T-helper 2 cell treated with Interferon-gamma antibody and Interleukin-4, amounts not matched to agents 5 μg/mL and 100 μg/mL, for 36 hours (primary cell): ENCODE data around the gene MYO19.
A peak's percentile ranks its signal among the peaks of the same experiment; 100 is the strongest.

Source experiments
- DNase-seq: peaks from one replicate; pipeline ENCODE4 v3.0.0; 2021; ENCODE audit warnings: low spot score
- H3K27ac Mint-ChIP-seq: one replicate; pipeline ENCODE4 v1.8.0; 2021; ENCODE audit warnings: mild to moderate bottlenecking, mixed read lengths
- H3K27me3 Mint-ChIP-seq: one replicate; pipeline ENCODE4 v1.8.0; 2021; ENCODE audit warnings: low read depth, mixed read lengths
- H3K36me3 Mint-ChIP-seq: one replicate; pipeline ENCODE4 v1.8.0; 2021; ENCODE audit warnings: low read depth, mixed read lengths
- H3K4me1 Mint-ChIP-seq: one replicate; pipeline ENCODE4 v1.8.0; 2021; ENCODE audit warnings: low read depth, mixed read lengths
- H3K4me3 Mint-ChIP-seq: one replicate; pipeline ENCODE4 v1.8.0; 2022; ENCODE audit warnings: mild to moderate bottlenecking, moderate library complexity, mixed read lengths
- H3K9me3 Mint-ChIP-seq: one replicate; pipeline ENCODE4 v1.8.0; 2021; ENCODE audit warnings: mixed read lengths

Gene MYO19, protein sequence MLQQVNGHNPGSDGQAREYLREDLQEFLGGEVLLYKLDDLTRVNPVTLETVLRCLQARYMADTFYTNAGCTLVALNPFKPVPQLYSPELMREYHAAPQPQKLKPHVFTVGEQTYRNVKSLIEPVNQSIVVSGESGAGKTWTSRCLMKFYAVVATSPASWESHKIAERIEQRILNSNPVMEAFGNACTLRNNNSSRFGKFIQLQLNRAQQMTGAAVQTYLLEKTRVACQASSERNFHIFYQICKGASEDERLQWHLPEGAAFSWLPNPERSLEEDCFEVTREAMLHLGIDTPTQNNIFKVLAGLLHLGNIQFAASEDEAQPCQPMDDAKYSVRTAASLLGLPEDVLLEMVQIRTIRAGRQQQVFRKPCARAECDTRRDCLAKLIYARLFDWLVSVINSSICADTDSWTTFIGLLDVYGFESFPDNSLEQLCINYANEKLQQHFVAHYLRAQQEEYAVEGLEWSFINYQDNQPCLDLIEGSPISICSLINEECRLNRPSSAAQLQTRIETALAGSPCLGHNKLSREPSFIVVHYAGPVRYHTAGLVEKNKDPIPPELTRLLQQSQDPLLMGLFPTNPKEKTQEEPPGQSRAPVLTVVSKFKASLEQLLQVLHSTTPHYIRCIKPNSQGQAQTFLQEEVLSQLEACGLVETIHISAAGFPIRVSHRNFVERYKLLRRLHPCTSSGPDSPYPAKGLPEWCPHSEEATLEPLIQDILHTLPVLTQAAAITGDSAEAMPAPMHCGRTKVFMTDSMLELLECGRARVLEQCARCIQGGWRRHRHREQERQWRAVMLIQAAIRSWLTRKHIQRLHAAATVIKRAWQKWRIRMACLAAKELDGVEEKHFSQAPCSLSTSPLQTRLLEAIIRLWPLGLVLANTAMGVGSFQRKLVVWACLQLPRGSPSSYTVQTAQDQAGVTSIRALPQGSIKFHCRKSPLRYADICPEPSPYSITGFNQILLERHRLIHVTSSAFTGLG

GRCh38 chr17:36534840-36535668, at the start of gene MYO19, which contains the start of gene PIGW:
TSS of gene MYO19 (minus strand) at chr17:36534868. CDS start at chr17:36532538, 2,330 bp downstream.
TSS of gene PIGW (plus strand) at chr17:36534987. CDS start at chr17:36537102, 2,115 bp downstream.
- H3K27ac Mint-ChIP-seq, result peak within 1 kb of the TSS; percentile 99
- peak; percentile 89 for DNase-seq
- H3K27me3 Mint-ChIP-seq, result no peaks in the 10 kb centered on the region
- peak within 1 kb of the TSS; percentile 94 for H3K4me3 Mint-ChIP-seq
- H3K9me3 Mint-ChIP-seq, result no peaks in the 10 kb centered on the region
- H3K36me3 Mint-ChIP-seq, result peaks cover 46% of the 10 kb centered on the region
- peaks cover 26% of the 10 kb centered on the region for H3K4me1 Mint-ChIP-seq

DNA sequence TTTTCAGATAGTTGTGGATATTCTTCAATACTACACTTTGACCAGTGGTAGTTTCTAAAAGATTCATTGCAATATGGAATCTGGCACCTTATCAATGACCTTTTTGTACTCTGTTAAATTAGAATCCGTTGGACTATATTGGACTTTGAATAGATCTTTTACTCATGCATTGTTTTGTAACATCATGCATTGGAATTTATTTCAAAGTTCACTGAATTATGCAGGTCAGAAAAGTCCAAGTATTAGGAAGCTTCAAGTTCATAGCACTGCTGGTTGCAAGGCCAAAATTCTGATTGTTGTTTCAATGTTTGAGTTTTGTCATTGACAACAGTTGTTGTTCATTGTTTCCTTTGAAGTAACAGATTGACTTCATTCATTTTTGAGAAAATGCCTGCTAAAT, 49.1 kb upstream of the MYO19 start:
- H3K4me1 Mint-ChIP-seq, result peaks cover 2% of the 10 kb centered on the region
- H3K4me3 Mint-ChIP-seq, result no peak overlapping the region
- peaks cover 58% of the 10 kb centered on the region for H3K36me3 Mint-ChIP-seq
- no peaks in the 10 kb centered on the region for H3K9me3 Mint-ChIP-seq
- H3K27ac Mint-ChIP-seq, result no peak overlapping the region
- H3K27me3 Mint-ChIP-seq, result no peaks in the 10 kb centered on the region
- DNase-seq, result no peak

DNA sequence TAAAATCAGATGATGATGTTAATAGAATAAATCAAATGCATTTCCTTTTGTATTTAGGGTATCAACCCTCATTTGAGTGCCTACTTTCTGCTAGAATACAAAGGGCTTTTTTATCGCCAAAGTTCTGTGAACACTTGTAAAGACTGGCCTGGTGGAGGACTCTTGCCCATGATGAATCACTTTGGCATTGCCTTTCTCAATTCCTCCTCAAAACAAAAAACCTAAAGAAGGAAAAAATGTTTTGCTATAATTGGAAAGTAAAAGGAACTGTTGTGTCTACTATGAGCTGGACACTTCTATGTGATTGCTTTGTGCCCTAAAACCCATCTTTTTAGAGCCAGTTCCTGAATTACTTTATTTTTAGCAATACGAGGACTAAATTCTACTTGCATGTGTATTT, 44.0 kb upstream of the MYO19 start:
- Mint-ChIP-seq H3K27ac (no peak overlapping the region), H3K27me3 (no peaks in the 10 kb centered on the region), H3K9me3 (no peaks in the 10 kb centered on the region), H3K36me3 (peaks cover 53% of the 10 kb centered on the region), H3K4me3 (no peak overlapping the region), H3K4me1 (peaks cover 7% of the 10 kb centered on the region)
- DNase-seq, result no peak

DNA sequence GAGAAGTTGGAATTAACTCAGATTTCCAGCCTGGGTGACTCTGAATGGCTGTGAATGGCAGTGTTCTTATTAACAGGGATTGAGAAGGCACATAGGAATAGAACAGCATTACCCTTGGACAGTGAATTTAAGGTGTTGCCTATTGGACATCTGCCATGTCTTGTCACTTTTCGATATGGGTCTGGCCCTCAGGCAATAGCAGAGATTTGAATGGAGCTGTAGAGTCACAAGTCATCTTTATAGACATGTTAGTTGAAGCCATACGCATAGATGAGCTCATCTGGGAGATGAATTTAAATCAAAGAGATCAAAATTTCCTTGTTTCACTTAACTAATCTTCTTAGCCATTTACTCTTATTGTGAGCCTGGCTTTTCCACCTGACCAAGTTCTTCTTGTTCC, 42.1 kb upstream of the MYO19 start:
- no peak for DNase-seq
- H3K27ac Mint-ChIP-seq, result no peak overlapping the region
- no peaks in the 10 kb centered on the region for H3K27me3 Mint-ChIP-seq
- H3K9me3 Mint-ChIP-seq, result no peaks in the 10 kb centered on the region
- H3K4me3 Mint-ChIP-seq, result no peak overlapping the region
- H3K36me3 Mint-ChIP-seq, result peaks cover 55% of the 10 kb centered on the region
- peaks cover 9% of the 10 kb centered on the region for H3K4me1 Mint-ChIP-seq

- H3K4me1 Mint-ChIP-seq, result peaks cover 8% of the 10 kb centered on the region
- peaks cover 45% of the 10 kb centered on the region for H3K36me3 Mint-ChIP-seq
- no peak overlapping the region for H3K4me3 Mint-ChIP-seq
- H3K9me3 Mint-ChIP-seq, result no peaks in the 10 kb centered on the region
- no peak for DNase-seq
- H3K27me3 Mint-ChIP-seq, result no peaks in the 10 kb centered on the region
- no peak overlapping the region for H3K27ac Mint-ChIP-seq
These were observed 40.4 kb upstream of the MYO19 start for GRCh38 chr17:36575028-36575427.

DNA sequence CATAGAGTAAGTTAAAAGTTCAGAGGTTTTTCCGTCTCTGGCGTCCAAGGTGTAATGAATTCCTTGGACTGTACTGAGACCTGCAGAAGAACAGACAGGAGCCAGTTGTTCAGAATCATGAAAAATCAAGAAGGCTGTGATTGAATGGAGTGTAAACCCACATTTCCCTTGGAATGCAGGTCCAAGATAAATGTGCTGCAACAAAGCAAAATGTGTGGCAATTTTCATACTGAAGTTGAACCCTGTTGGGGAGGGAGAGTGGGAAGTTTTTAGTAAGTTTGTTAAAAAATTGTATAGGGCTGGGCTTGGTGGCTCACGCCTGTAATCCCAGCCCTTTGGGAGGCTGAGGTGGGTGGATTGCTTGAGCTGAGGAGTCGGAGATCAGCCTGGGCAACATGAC, 31.4 kb upstream of the MYO19 start:
- H3K27me3 Mint-ChIP-seq, result no peaks in the 10 kb centered on the region
- peaks cover 52% of the 10 kb centered on the region for H3K36me3 Mint-ChIP-seq
- H3K9me3 Mint-ChIP-seq, result no peaks in the 10 kb centered on the region
- H3K4me3 Mint-ChIP-seq, result no peak overlapping the region
- H3K4me1 Mint-ChIP-seq, result peaks cover 2% of the 10 kb centered on the region
- H3K27ac Mint-ChIP-seq, result no peak overlapping the region
- no peak for DNase-seq

DNA sequence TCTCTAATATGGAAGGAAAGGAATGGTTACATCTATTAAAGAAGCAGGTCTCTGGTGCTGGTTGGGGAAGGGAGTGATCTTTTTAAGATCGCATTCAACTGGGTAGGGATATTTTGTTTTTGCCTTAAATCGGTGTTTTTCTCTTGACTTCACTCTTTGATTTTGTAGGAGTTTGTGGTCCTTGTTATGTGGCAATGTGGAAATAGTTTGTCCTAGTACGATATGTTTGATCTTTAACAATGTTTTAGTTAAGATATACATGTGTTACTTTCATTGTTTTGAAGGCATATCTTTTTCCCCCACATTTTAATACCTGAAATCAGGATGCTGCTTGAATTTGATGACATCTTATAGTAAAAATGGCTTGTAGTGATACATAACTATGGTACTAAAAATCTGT, 18.8 kb upstream of the MYO19 start:
- no peaks in the 10 kb centered on the region for H3K27me3 Mint-ChIP-seq
- H3K9me3 Mint-ChIP-seq, result no peaks in the 10 kb centered on the region
- H3K4me3 Mint-ChIP-seq, result peak overlapping the region; percentile 33
- H3K27ac Mint-ChIP-seq, result no peak overlapping the region
- peaks cover 49% of the 10 kb centered on the region for H3K36me3 Mint-ChIP-seq
- no peak for DNase-seq
- H3K4me1 Mint-ChIP-seq, result peaks cover 39% of the 10 kb centered on the region

- Mint-ChIP-seq H3K9me3 (no peaks in the 10 kb centered on the region), H3K4me3 (peak overlapping the region; percentile 75), H3K4me1 (peaks cover 49% of the 10 kb centered on the region), H3K27me3 (no peaks in the 10 kb centered on the region), H3K27ac (peak overlapping the region; percentile 83), H3K36me3 (peaks cover 54% of the 10 kb centered on the region)
- DNase-seq, result no peak
These were observed 16.1 kb upstream of the MYO19 start for GRCh38 chr17:36550491-36551417.

GRCh38 chr17:36547776-36548175, 13.1 kb upstream of the MYO19 start:
- peaks cover 51% of the 10 kb centered on the region for H3K36me3 Mint-ChIP-seq
- H3K9me3 Mint-ChIP-seq, result no peaks in the 10 kb centered on the region
- H3K27me3 Mint-ChIP-seq, result no peaks in the 10 kb centered on the region
- H3K27ac Mint-ChIP-seq, result peak overlapping the region; percentile 67
- no peak for DNase-seq
- H3K4me3 Mint-ChIP-seq, result peak overlapping the region; percentile 97
- peaks cover 40% of the 10 kb centered on the region for H3K4me1 Mint-ChIP-seq

- Mint-ChIP-seq H3K9me3 (no peaks in the 10 kb centered on the region), H3K36me3 (peaks cover 46% of the 10 kb centered on the region)
- DNase-seq, result no peak
These were observed 11.9 kb upstream of the MYO19 start for GRCh38 chr17:36546418-36547093.

DNA sequence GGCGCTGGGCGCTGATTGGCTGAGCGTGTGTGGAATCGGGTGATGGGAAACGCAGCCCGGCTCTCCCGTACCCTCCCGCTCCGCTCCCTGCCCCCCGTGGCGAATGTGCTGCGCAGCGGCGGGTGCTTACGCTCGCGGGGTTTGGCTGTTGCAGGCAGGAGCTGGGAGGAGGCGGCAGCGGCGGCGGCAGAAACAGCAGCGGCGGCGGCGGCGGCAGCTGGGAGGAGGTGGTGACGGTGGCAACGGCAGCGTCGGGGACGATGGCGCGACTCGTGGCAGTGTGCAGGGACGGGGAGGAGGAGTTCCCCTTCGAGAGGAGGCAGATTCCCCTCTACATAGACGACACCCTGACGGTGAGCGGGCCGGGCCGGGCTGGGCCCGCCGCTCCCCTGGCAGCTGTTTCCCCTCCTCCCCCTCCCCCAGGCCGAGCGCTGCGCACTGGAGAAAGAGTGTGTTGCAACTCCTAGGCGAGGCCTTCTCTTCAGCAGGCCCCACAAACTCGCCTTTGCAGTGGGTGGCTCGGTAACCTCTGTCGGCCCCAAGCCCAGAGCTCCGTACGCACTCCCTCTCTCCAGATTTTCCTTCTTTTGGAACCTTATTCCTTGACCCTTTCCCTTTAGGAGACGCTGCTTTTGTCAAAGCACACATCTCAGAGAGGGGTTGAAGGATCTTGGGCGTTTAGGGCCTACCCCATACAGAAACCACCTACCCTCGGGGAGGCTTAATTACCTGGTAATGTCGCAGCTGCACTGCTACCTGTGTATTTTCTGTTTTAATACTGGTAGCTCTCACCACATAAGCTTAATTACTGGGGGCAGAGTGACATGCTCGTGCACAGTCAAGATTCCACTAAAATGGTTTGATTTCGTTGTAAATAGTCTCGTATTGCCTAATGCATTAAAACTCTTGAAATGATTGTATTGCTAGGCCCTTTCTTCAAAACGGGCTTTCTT, 11.1 kb upstream of the MYO19 start:
- no peaks in the 10 kb centered on the region for H3K27me3 Mint-ChIP-seq
- peak overlapping the region; percentile 92 for H3K27ac Mint-ChIP-seq
- H3K36me3 Mint-ChIP-seq, result peaks cover 44% of the 10 kb centered on the region
- H3K9me3 Mint-ChIP-seq, result no peaks in the 10 kb centered on the region
- H3K4me1 Mint-ChIP-seq, result peaks cover 40% of the 10 kb centered on the region
- H3K4me3 Mint-ChIP-seq, result peak overlapping the region; percentile 97
- peak; percentile 97 for DNase-seq

More at GRCh38 chr17:36546418-36547093, 11.9 kb upstream of the MYO19 start:
- Mint-ChIP-seq H3K27me3 (no peaks in the 10 kb centered on the region), H3K4me1 (peaks cover 40% of the 10 kb centered on the region), H3K4me3 (peak overlapping the region; percentile 97), H3K27ac (peak overlapping the region; percentile 92)
